Thyroid gland (tissue), 4 donors: ENCODE results near the gene ECEL1. TPM values are rescaled to one million over a fixed set of nuclear protein-coding genes. Genes with fewer than 3 reads are reported as not detected.
A peak's percentile ranks its signal among the peaks of the same experiment; 100 is the strongest.

Experiments
- DNase-seq, 2 donors: peaks; one replicate each; pipeline ENCODE4 v3.0.0-alpha.2; 2019
- H3K27ac ChIP-seq, 3 donors: fragments of 200-600 bp; sonication (generic); 1 replicate in 2 of 3; 2 replicates in 1 of 3; pipeline ENCODE4 v1.5.1; 2016 to 2019; ENCODE audit warnings: mild to moderate bottlenecking in 1 of 3, moderate library complexity in 1 of 3
- H3K27me3 ChIP-seq: fragments of 200-600 bp; sonication (generic); one replicate; pipeline ENCODE4 v1.5.1; 2019
- H3K36me3 ChIP-seq, 2 donors: fragments of 200-600 bp; sonication (generic); one replicate each; pipeline ENCODE4 v1.5.1; 2016 to 2019
- H3K4me1 ChIP-seq, 2 donors: fragments of 200-600 bp; sonication (generic); one replicate each; pipeline ENCODE4 v1.5.1; 2017 to 2019
- H3K4me3 ChIP-seq, 3 donors: fragments of 200-600 bp; sonication (generic); replicated peaks in 1 of 3; 1 replicate in 2 of 3; 2 replicates in 1 of 3; pipeline ENCODE4 v1.5.1; 2016; ENCODE audit warnings: mild to moderate bottlenecking in 1 of 3
- H3K9me3 ChIP-seq: fragments of 200-600 bp; sonication (generic); one replicate; pipeline ENCODE4 v1.5.1; 2017
- POLR2A ChIP-seq, 2 donors: fragments of 450-650 bp; IDR thresholded peaks; one replicate each; pipeline ENCODE4 v1.6.1; 2017; ENCODE audit warnings: antibody characterized with exemption in 2 of 2, mild to moderate bottlenecking in 2 of 2, moderate library complexity in 1 of 2
- WGBS, 2 donors: methylation state at CpG; one replicate each; pipeline ENCODE4 v1.1.5; 2017; 5-methylcytosine and 5-hydroxymethylcytosine counted together
- intact Hi-C: fragments of 100-400 bp; cut with DNase I; formaldehyde crosslinking; loops from one replicate; pipeline ENCODE4 v1.15.1; 2023
- total RNA-seq, 4 donors: library from RNA; depleted of rRNA; stranded (reverse); fragments of >200 nt; gene quantifications; one replicate each; pipeline ENCODE4 v1.2.3, GENCODE V29; 2016
- TF ChIP-seq, protein P1 (sequence below), 6 experiments: fragments of 200-600 bp in 3 of 6; fragments of 450-650 bp in 3 of 6; sonication (generic) in 3 of 6; IDR thresholded peaks; one replicate each; pipeline ENCODE4 v1.5.1; 2016 to 2019; ENCODE audit warnings: antibody characterized with exemption in 6 of 6, mild to moderate bottlenecking in 2 of 6, inconsistent platforms in 1 of 6, moderate library complexity in 1 of 6

The ECEL1 gene
- total RNA-seq, 4 donors from 2014 or later, result 0.11 to 1.5 (median 1.2) TPM

DNA sequence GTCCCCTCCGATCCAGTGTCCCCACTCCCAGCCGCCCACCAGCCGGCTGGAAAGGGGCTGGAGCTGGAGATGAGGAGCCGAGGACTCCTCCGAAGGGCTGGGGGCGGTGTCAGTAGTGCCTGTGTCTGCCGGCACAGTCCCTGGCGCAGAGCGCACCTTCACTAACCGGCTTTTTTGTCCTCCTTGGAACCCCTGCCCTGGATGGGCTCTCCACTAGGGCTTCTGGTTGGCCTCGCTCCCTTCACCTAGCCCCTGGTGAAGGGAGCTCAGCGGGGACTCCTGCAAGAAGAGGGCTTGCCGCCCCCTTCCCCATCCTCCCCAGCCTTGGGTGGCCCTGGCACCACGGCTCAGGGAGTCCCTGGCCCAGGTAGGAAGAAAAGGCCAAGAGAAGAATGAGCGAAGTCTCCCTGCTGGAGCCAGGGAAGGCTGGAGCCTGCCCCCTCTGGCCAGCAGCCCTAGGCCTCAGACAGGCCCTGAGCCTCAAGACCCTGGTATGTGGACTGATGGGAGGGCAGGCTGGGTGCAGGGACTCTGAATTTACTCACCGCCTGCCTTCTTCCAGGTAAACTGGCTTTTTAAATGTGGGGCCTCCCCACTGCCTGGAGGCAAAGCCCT, 570 bp upstream of the ECEL1 start:
- no peak for DNase-seq
- H3K4me3 ChIP-seq, result no peak overlapping the region
- no peak overlapping the region for H3K27ac ChIP-seq
- H3K27me3 ChIP-seq, result peaks cover 18% of the 10 kb centered on the region
- H3K4me1 ChIP-seq, result peaks cover 0 to 23% of the 10 kb centered on the region in 2 donors
- TF ChIP-seq POLR2A (IDR thresholded peaks at IDR 0.05), result no peak
- TF ChIP-seq, protein P1, sequence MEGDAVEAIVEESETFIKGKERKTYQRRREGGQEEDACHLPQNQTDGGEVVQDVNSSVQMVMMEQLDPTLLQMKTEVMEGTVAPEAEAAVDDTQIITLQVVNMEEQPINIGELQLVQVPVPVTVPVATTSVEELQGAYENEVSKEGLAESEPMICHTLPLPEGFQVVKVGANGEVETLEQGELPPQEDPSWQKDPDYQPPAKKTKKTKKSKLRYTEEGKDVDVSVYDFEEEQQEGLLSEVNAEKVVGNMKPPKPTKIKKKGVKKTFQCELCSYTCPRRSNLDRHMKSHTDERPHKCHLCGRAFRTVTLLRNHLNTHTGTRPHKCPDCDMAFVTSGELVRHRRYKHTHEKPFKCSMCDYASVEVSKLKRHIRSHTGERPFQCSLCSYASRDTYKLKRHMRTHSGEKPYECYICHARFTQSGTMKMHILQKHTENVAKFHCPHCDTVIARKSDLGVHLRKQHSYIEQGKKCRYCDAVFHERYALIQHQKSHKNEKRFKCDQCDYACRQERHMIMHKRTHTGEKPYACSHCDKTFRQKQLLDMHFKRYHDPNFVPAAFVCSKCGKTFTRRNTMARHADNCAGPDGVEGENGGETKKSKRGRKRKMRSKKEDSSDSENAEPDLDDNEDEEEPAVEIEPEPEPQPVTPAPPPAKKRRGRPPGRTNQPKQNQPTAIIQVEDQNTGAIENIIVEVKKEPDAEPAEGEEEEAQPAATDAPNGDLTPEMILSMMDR (IDR thresholded peaks at IDR 0.05), result no peak
- H3K9me3 ChIP-seq, result no peaks in the 10 kb centered on the region
- no peaks in the 10 kb centered on the region for H3K36me3 ChIP-seq
- 54 to 61% methylated on average over 8 to 10 of the region's 16 CpGs for WGBS, 2 donors
- intact Hi-C loops, result no loop called here

DNA sequence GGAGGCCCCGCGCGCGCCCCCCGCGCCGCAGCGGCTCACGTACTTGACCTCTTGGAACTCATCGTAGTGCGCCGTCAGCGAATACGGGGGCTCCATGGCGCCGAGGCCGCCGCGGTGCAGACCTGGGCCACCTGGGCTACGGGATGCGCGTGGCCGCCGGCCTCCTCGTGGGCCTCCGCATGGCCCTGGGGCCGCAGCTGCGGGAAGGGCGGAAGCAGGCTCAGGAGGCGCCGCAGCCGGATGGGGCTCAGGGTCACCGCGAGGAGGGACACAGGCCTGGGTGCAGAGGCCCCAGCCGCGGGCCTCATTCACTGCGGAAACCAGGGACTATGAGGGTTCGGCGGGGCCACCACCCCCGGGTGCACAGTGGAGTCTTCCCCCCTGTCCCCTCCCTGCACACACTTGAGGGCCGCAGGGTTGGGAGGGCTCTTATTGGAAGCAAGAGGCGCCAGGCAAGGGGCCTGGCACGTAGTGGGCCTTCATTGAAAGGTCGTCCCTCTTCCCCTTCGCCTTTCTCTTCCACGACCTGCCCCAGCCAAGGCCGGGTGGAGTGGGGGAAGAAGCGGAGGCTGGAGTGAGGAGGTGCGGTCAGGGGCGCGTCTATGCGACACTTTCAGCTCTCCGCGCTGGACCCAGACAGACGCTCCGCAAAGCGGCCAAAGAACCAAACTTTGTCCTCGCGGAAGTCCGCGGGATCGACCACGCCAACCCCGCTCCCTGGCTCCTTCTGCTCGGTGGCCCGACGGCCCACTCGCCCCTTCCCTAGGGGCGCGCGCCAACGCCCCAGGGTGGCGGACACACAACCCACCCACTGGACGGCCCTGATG, 863 bp downstream of the ECEL1 start:
- DNase-seq, result no peak
- 4 to 7% methylated on average over 38 to 40 of the region's 74 CpGs for WGBS, 2 donors

DNA sequence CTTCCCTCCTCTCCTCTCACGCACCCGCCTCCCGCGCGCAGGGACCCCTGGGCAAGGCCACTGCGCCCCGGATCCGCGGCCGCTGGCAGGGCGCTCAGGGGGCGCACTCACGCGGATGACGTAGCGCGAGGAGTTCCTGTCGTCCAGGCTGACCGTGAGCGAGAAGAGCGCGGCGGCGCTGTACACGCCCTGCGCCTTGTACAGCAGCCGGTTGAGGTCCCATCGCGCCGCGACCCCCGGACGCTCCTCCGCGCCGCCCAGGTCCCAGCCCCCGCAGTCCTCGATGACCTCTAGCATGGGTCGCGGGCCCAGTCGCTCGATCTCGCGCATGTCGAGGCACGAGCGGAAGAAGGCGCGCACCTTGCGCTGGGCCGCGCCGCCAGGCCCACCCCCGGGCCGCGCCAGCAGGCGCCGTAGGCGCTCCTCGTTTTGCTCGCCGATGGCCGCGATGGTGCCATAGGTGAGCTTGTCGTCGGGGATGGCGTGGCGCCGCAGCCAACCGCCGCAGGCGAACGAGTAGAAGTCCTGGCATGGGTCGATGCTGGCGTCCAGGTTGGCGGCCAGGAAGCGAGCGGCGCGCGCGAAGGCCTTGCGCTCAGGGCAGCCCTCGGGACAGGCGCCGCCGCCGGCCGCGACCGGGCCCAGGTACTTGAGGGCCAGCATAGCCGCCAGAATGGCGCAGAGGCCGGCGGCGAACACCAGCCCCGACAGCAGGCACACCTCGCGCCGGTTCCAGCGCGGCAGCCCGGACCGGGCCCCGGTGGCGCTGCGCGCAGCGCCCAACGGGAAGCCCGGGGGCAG, 1.7 kb downstream of the ECEL1 start:
- no peaks in the 10 kb centered on the region for H3K36me3 ChIP-seq
- H3K27ac ChIP-seq, result no peak overlapping the region
- no peak for DNase-seq
- H3K27me3 ChIP-seq, result peaks cover 18% of the 10 kb centered on the region
- H3K4me1 ChIP-seq, result peaks cover 0 to 23% of the 10 kb centered on the region in 2 donors
- intact Hi-C loops, result no loop called here
- WGBS, 2 donors, result 0 to 1% methylated on average over 1 to 18 of the region's 111 CpGs
- no peak for TF ChIP-seq POLR2A (IDR thresholded peaks at IDR 0.05)
- TF ChIP-seq, protein P1 (IDR thresholded peaks at IDR 0.05), result no peak
- no peaks in the 10 kb centered on the region for H3K9me3 ChIP-seq
- H3K4me3 ChIP-seq, result no peak overlapping the region

More for the DNA sequence above, 863 bp downstream of the ECEL1 start:
- intact Hi-C loops, result no loop called here
- no peak overlapping the region for H3K27ac ChIP-seq
- no peak for TF ChIP-seq POLR2A (IDR thresholded peaks at IDR 0.05)
- TF ChIP-seq, protein P1 (IDR thresholded peaks at IDR 0.05), result no peak
- peaks cover 18% of the 10 kb centered on the region for H3K27me3 ChIP-seq
- no peaks in the 10 kb centered on the region for H3K9me3 ChIP-seq
- peak overlapping the region in 1 of 3 donors; percentile 24 for H3K4me3 ChIP-seq
- peaks cover 0 to 23% of the 10 kb centered on the region in 2 donors for H3K4me1 ChIP-seq
- H3K36me3 ChIP-seq, result no peaks in the 10 kb centered on the region

GRCh38 chr2:232485348-232485756, 2.3 kb downstream of the ECEL1 start:
- Histone ChIP-seq H3K27me3 (peaks cover 18% of the 10 kb centered on the region), H3K27ac (no peak overlapping the region), H3K36me3 (no peaks in the 10 kb centered on the region), H3K4me1 (peaks cover 0 to 23% of the 10 kb centered on the region in 2 donors), H3K4me3 (no peak overlapping the region), H3K9me3 (no peaks in the 10 kb centered on the region)
- TF ChIP-seq POLR2A (IDR thresholded peaks at IDR 0.05), result no peak
- DNase-seq, result no peak
- 16 to 19% methylated on average over 21 to 22 of the region's 22 CpGs for WGBS, 2 donors
- intact Hi-C loops, result no loop called here

DNA sequence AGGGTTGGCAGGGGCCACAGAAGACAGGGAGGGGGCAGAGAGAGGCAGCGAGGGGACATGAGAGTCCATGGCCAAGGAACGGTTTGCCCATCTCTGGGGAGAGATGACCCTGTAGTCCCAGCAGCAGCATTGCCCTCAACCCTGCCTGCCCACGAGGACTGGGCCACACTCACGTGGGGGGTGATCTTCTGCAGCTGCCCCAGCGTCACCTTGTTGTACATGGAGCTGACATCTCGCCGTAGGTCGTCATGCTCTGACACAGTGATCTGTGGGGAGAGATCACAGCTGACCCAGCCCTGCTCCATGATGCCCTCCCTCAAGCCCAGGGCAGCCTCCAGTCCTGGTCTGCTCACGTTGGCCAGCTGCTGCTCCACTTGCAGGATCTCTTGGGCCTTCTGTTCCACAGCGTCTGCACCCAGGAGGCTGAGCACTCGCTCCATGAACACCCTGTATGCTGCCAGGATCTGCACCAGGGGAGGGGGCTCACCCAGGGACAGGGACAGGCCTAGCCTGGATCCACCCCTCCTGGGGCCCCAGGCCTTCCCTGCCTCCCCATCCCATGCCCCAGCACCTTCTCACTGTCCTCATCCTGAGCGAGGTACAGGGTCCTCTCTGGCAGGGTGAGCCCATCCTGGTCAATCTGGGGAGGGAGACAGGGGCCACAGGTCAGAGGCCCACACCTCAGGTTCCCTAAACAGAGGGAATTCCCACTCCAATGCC, 2.8 kb downstream of the ECEL1 start:
- H3K4me1 ChIP-seq, result peaks cover 0 to 23% of the 10 kb centered on the region in 2 donors
- H3K36me3 ChIP-seq, result no peaks in the 10 kb centered on the region
- TF ChIP-seq, protein P1 (IDR thresholded peaks at IDR 0.05), result no peak
- TF ChIP-seq POLR2A (IDR thresholded peaks at IDR 0.05), result no peak
- H3K27me3 ChIP-seq, result peaks cover 18% of the 10 kb centered on the region
- no peak overlapping the region for H3K4me3 ChIP-seq
- no peak for DNase-seq
- intact Hi-C loops, result no loop called here
- no peak overlapping the region for H3K27ac ChIP-seq
- no peaks in the 10 kb centered on the region for H3K9me3 ChIP-seq
- 94 to 95% methylated on average over 3 to 11 of the region's 12 CpGs for WGBS, 2 donors
